IMR-90 (cell line): ENCODE data around the gene KCTD11. TPM values are rescaled to one million over a fixed set of nuclear protein-coding genes. Genes with fewer than 3 reads are reported as not detected.

Source experiments
- ATAC-seq: fragments of 200-7000 bp; cut with Tn5 transposase; 2 replicates; pipeline ENCODE4 v1.9.1; 2020; ENCODE audit warnings: low read depth, mild to moderate bottlenecking, moderate library complexity
- BruUV-seq: library from RNA; stranded (reverse); fragments of 400-500 nt; replicated peaks from 2 replicates; lab custom pipeline; 2021; lab: Mats Ljungman, UMichigan
- CTCF ChIA-PET: fragments of 300-600 bp; formaldehyde crosslinking; extraction: SDS; loops from one replicate; lab custom pipeline; 2021; ENCODE audit warnings: antibody characterized with exemption; lab: Yijun Ruan, JAX
- POLR2A ChIA-PET: fragments of 300-600 bp; sonication (Branson Sonifier 250); formaldehyde crosslinking; loops from one replicate; lab custom pipeline; 2022; ENCODE audit warnings: antibody characterized with exemption; ENCODE audit not compliant: unreplicated experiment; lab: Charles Lee
- DNase-seq: peaks from one replicate; pipeline ENCODE4 v3.0.0; 2013
- H2AFZ ChIP-seq: replicated peaks from 2 replicates; pipeline ENCODE3; 2013; ENCODE audit warnings: low read length, mild to moderate bottlenecking; ENCODE audit not compliant: poor library complexity
- H2AK5ac ChIP-seq: 2 replicates; pipeline ENCODE4 v1.6.1; 2013; ENCODE audit warnings: low read depth, low read length, inconsistent platforms
- H2AK9ac ChIP-seq: replicated peaks from 2 replicates; pipeline ENCODE3; 2013; ENCODE audit warnings: mild to moderate bottlenecking, low read depth, low read length, moderate library complexity; ENCODE audit not compliant: poor library complexity
- H2BK120ac ChIP-seq: 2 replicates; pipeline ENCODE4 v1.6.1; 2013; ENCODE audit warnings: low read depth, low read length, inconsistent platforms
- H2BK15ac ChIP-seq: 3 replicates; pipeline ENCODE4 v1.6.1; 2013; ENCODE audit warnings: low read depth, low read length, inconsistent platforms
- H2BK20ac ChIP-seq: 2 replicates; pipeline ENCODE4 v1.6.1; 2013; ENCODE audit warnings: low read depth, mild to moderate bottlenecking, inconsistent platforms, low read length, moderate library complexity
- H2BK5ac ChIP-seq: 2 replicates; pipeline ENCODE4 v1.6.1; 2013; ENCODE audit warnings: mild to moderate bottlenecking, low read depth, low read length, inconsistent platforms; ENCODE audit not compliant: poor library complexity, severe bottlenecking
- H3K14ac ChIP-seq: replicated peaks from 2 replicates; pipeline ENCODE4 v1.6.1; 2013; ENCODE audit warnings: low read depth, low read length, inconsistent platforms
- H3K18ac ChIP-seq: 2 replicates; pipeline ENCODE4 v1.6.1; 2013; ENCODE audit warnings: low read depth, low read length, control low read depth
- H3K23ac ChIP-seq: 2 replicates; pipeline ENCODE4 v1.6.1; 2013; ENCODE audit warnings: low read depth, low read length, inconsistent platforms
- H3K27ac ChIP-seq: 2 replicates; pipeline ENCODE4 v1.5.1; 2013; ENCODE audit warnings: mild to moderate bottlenecking, control low read depth, low read length; ENCODE audit not compliant: insufficient read depth
- H3K27me3 ChIP-seq: 2 replicates; pipeline ENCODE4 v1.6.1; 2013; ENCODE audit warnings: low read length; ENCODE audit not compliant: control insufficient read depth, insufficient read depth
- H3K36me3 ChIP-seq: 2 replicates; pipeline ENCODE4 v1.6.1; 2013; ENCODE audit warnings: low read length, mixed read lengths; ENCODE audit not compliant: control insufficient read depth, insufficient read depth
- H3K4ac ChIP-seq: 2 replicates; pipeline ENCODE4 v1.6.1; 2013; ENCODE audit warnings: low read depth, low read length, inconsistent platforms
- H3K4me1 ChIP-seq: 2 replicates; pipeline ENCODE4 v1.6.1; 2013; ENCODE audit warnings: low read length, mixed read lengths; ENCODE audit not compliant: control insufficient read depth, insufficient read depth
- H3K4me2 ChIP-seq: 2 replicates; pipeline ENCODE4 v1.6.1; 2013; ENCODE audit warnings: low read depth, mild to moderate bottlenecking, control low read depth, low read length, moderate library complexity
- H3K4me3 ChIP-seq: 2 replicates; pipeline ENCODE4 v1.5.1; 2013; ENCODE audit warnings: low read depth, mild to moderate bottlenecking, control low read depth, low read length, moderate library complexity; ENCODE audit not compliant: insufficient read depth
- H3K56ac ChIP-seq: 2 replicates; pipeline ENCODE4 v1.6.1; 2013; ENCODE audit warnings: low read length, inconsistent platforms; ENCODE audit not compliant: insufficient read depth; ENCODE audit errors: extremely low read depth
- H3K79me1 ChIP-seq, 2 experiments: 2 replicates each; pipeline ENCODE4 v1.6.1; 2013; ENCODE audit warnings: low read length in 2 of 2, inconsistent platforms in 1 of 2, low read depth in 1 of 2
- H3K9ac ChIP-seq: 2 replicates; pipeline ENCODE4 v1.6.1; 2013; ENCODE audit warnings: low read depth, low read length, control low read depth
- H3K9me1 ChIP-seq: 2 replicates; pipeline ENCODE4 v1.6.1; 2013; ENCODE audit warnings: low read length, inconsistent platforms; ENCODE audit not compliant: insufficient read depth
- H3K9me3 ChIP-seq: 2 replicates; pipeline ENCODE4 v1.6.1; 2013; ENCODE audit warnings: low read length; ENCODE audit not compliant: control insufficient read depth, insufficient read depth
- H4K20me1 ChIP-seq: 2 replicates; pipeline ENCODE4 v1.6.1; 2013; ENCODE audit warnings: low read length, inconsistent platforms; ENCODE audit not compliant: insufficient read depth
- H4K5ac ChIP-seq: 2 replicates; pipeline ENCODE4 v1.6.1; 2013; ENCODE audit warnings: mild to moderate bottlenecking, low read depth, low read length, control low read depth
- H4K8ac ChIP-seq, 2 experiments: 2 replicates each; pipeline ENCODE4 v1.6.1; 2013; ENCODE audit warnings: low read depth in 2 of 2, low read length in 2 of 2, control low read depth in 1 of 2, inconsistent platforms in 1 of 2
- H4K91ac ChIP-seq: 2 replicates; pipeline ENCODE4 v1.6.1; 2013; ENCODE audit warnings: low read depth, low read length, inconsistent platforms; ENCODE audit not compliant: insufficient read depth
- BHLHE40 ChIP-seq: fragments of 150-350 bp; IDR thresholded peaks from 2 replicates; pipeline ENCODE4 v1.6.1; 2016; ENCODE audit warnings: mild to moderate bottlenecking, low read depth, low read length
- CEBPB ChIP-seq: IDR thresholded peaks from 2 replicates; pipeline ENCODE4 v1.6.1; 2012; ENCODE audit warnings: low read depth, low read length, improper control_type of control experiment
- CHD1 ChIP-seq: IDR thresholded peaks from 2 replicates; pipeline ENCODE4 v1.6.1; 2012; ENCODE audit warnings: low read depth, low read length, improper control_type of control experiment
- FOS ChIP-seq: fragments of 150-350 bp; IDR thresholded peaks from 2 replicates; pipeline ENCODE4 v1.6.1; 2016; ENCODE audit warnings: low read depth, low read length
- MXI1 ChIP-seq: IDR thresholded peaks from 2 replicates; pipeline ENCODE4 v1.6.1; 2012; ENCODE audit warnings: low read depth, mild to moderate bottlenecking, low read length, moderate library complexity, borderline replicate concordance
- RFX5 ChIP-seq: IDR thresholded peaks from 2 replicates; pipeline ENCODE4 v1.8.0; 2012; ENCODE audit warnings: low read depth, mild to moderate bottlenecking, low read length, moderate library complexity
- USF2 ChIP-seq: fragments of 150-350 bp; IDR thresholded peaks from 2 replicates; pipeline ENCODE4 v1.6.1; 2017; ENCODE audit warnings: mild to moderate bottlenecking, antibody characterized with exemption, low read length, low read depth
- WGBS, 2 experiments: methylation state at CpG; one replicate each; pipeline versions ENCODE4 v1.1.5 to v1.1.7; 2013; ENCODE audit warnings: missing lambda C conversion rate in 2 of 2; ENCODE audit not compliant: insufficient read length in 1 of 2; ENCODE audit errors: extremely low coverage in 2 of 2; 5-methylcytosine and 5-hydroxymethylcytosine counted together
- dilution Hi-C: fragments of 300-500 bp; cut with HindIII; formaldehyde crosslinking; loops from one replicate; pipeline ENCODE4 v1.14.3; 2018; ENCODE audit warnings: low sequenced_read_pairs; ENCODE audit not compliant: unreplicated experiment
- in situ Hi-C: fragments of 300-500 bp; cut with MboI; formaldehyde crosslinking; loops from 3 replicates; pipeline ENCODE4 v1.14.3; 2019; ENCODE audit warnings: low sequenced_read_pairs, inconsistent platforms, mixed read lengths
- intact Hi-C: fragments of 100-400 bp; cut with micrococcal nuclease; formaldehyde crosslinking; loops from 2 replicates; pipeline ENCODE4 v1.10.0; 2022
- polyA plus RNA-seq, 3 experiments: library from polyadenylated mRNA; depleted of rRNA; stranded (reverse); fragments of >200 nt; gene quantifications; 2 replicates each; pipeline ENCODE4 v1.2.3, GENCODE V29; 2012; ENCODE audit warnings: low replicate concordance in 1 of 3
- total RNA-seq: library from RNA; depleted of rRNA; stranded (reverse); fragments of >200 nt; gene quantifications from 2 replicates; pipeline ENCODE4 v1.2.3, GENCODE V29; 2012

Gene KCTD11
- total and polyA plus RNA-seq, 2 of the 4 experiments (the other 2 are of a cell fraction) = 10.8 to 16.4 TPM

DNA sequence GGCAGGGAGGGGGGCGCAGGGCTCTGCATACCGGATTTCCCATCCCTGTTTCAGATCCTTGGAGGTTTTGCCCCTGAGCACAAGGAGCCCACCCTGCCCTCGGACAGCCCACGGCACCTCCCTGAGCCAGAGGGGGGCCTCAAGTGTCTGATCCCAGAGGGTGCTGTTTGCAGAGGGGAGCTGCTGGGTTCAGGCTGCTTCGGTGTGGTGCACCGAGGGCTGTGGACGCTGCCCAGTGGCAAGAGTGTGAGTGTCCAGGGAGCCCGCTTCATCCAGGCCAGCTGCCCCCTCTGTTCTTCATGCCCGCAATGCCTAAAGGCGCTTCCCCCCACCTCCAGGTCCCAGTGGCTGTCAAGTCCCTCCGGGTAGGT lies 31.4 kb downstream of the KCTD11 start:
- Histone ChIP-seq H3K27ac (no peak overlapping the region), H2BK5ac (no peak overlapping the region), H3K79me1 (no peaks in the 10 kb centered on the region), H3K4ac (no peak overlapping the region), H3K18ac (no peak overlapping the region), H3K23ac (no peak overlapping the region; the same call in 1 of the 2 replicates), H3K9me3 (peaks cover 8% of the 10 kb centered on the region; the same call in 1 of the 2 replicates), H2BK15ac (no peak overlapping the region), H3K27me3 (peaks cover 26% of the 10 kb centered on the region), H4K20me1 (no peaks in the 10 kb centered on the region), H3K36me3 (peaks cover 6% of the 10 kb centered on the region; the same call in 1 of the 2 replicates), H3K9ac (no peak overlapping the region), H3K9me1 (peaks cover 2% of the 10 kb centered on the region; the same call in 1 of the 2 replicates), H2BK20ac (no peak overlapping the region), H3K4me3 (no peak overlapping the region), H3K14ac (no peak overlapping the region), H2AK9ac (no peak overlapping the region), H3K4me1 (peaks cover 7% of the 10 kb centered on the region; the same call in 1 of the 2 replicates), H2BK120ac (no peak overlapping the region), H3K56ac (no peak overlapping the region), H2AFZ (peak overlapping the region; percentile 89), H4K91ac (no peak overlapping the region), H2AK5ac (no peak overlapping the region), H4K5ac (no peak overlapping the region), H4K8ac (no peak overlapping the region), H3K4me2 (no peak overlapping the region)
- dilution Hi-C loops = no loop called here
- no TSS peak for BruUV-seq
- POLR2A ChIA-PET = no interaction called here
- intact Hi-C loops = no loop called here
- CTCF ChIA-PET = no interaction called here
- DNase-seq (no peak), ATAC-seq (no peak)
- TF ChIP-seq CHD1 (no peak), FOS (no peak), MXI1 (no peak), RFX5 (no peak), USF2 (no peak), BHLHE40 (no peak), CEBPB (no peak)
- 72% methylated on average over 7 of the region's 11 CpGs; no CpG with 5 or more reads in 1 of the 2 experiments for whole genome bisulfite sequencing, 2 experiments
- in situ Hi-C loops = no loop called here
